Kidney (tissue), 14 donors: ENCODE data around the gene GLIS1. TPM values are rescaled to one million over a fixed set of nuclear protein-coding genes. Genes with fewer than 3 reads are reported as not detected.

Experiments used
- DNase-seq, 5 donors: peaks; one replicate each; pipeline ENCODE4 v3.0.0-alpha.2; 2013 to 2020
- FAIRE-seq: peaks from 2 replicates; lab custom pipeline; 2012; peaks lifted over from hg19 to GRCh38; lab: Jason Lieb, UNC
- H3K27ac ChIP-seq, 2 donors: one replicate each; pipeline ENCODE4 v1.7.0; 2013; ENCODE audit warnings: low read depth in 2 of 2, low read length in 2 of 2, inconsistent platforms in 1 of 2
- H3K27me3 ChIP-seq: one replicate; pipeline ENCODE4 v1.7.1; 2013; ENCODE audit warnings: low read length, inconsistent platforms; ENCODE audit not compliant: control insufficient read depth, insufficient read depth
- H3K36me3 ChIP-seq, 3 donors: one replicate each; pipeline versions ENCODE4 v1.7.0 to v1.7.1; 2013; ENCODE audit warnings: low read length in 3 of 3, control low read depth in 1 of 3, inconsistent platforms in 1 of 3; ENCODE audit not compliant: insufficient read depth in 3 of 3, control insufficient read depth in 2 of 3
- H3K4me1 ChIP-seq, 3 donors: one replicate each; pipeline versions ENCODE4 v1.7.0 to v1.7.1; 2013; ENCODE audit warnings: low read length in 3 of 3, inconsistent platforms in 1 of 3, low read depth in 1 of 3; ENCODE audit not compliant: control insufficient read depth in 2 of 3, insufficient read depth in 2 of 3
- H3K4me3 ChIP-seq, 3 donors: one replicate each; pipeline versions ENCODE4 v1.7.0 to v1.8.1; 2013; ENCODE audit warnings: low read length in 3 of 3, control low read depth in 1 of 3, inconsistent platforms in 1 of 3
- H3K9ac ChIP-seq, 3 donors: one replicate each; pipeline versions ENCODE4 v1.7.0 to v1.7.1; 2013; ENCODE audit warnings: low read length in 3 of 3, control low read depth in 1 of 3, inconsistent platforms in 1 of 3
- H3K9me3 ChIP-seq, 3 donors: one replicate each; pipeline versions ENCODE4 v1.7.0 to v1.7.1; 2013; ENCODE audit warnings: low read length in 3 of 3, control low read depth in 1 of 3, inconsistent platforms in 1 of 3; ENCODE audit not compliant: control insufficient read depth in 2 of 3, insufficient read depth in 1 of 3
- intact Hi-C: fragments of 100-400 bp; cut with DNase I; formaldehyde crosslinking; loops from one replicate; pipeline ENCODE4 v1.11.1; 2022
- polyA plus RNA-seq: library from polyadenylated mRNA; stranded (reverse); fragments of 350-450 nt; fragmentation: Illumina TruSeq; extraction: RNeasy Lipid Tissue Mini Kit (QIAGEN cat#74804); gene quantifications from one replicate; pipeline ENCODE4 v1.2.3, GENCODE V29; 2014; ENCODE audit warnings: low read depth, low replicate concordance; ENCODE audit not compliant: insufficient read depth
- total RNA-seq: library from RNA; stranded (reverse); fragmentation: NEBNext Ultra II Directional; extraction: Animal tissue kit (Norgen Biotek cat#: 25700); gene quantifications from one replicate; pipeline ENCODE4 v1.2.1, GENCODE V29; 2021
- TF ChIP-seq, protein P1 (sequence below): IDR thresholded peaks from 3 replicates; pipeline ENCODE4 v1.5.1; 2012; ENCODE audit warnings: mild to moderate bottlenecking, moderate library complexity, borderline replicate concordance; ENCODE audit not compliant: insufficient read depth; ENCODE audit errors: extremely low read depth
- donor health status: control.
- donor health status: control.
- donor health status: control.
- donor health status: control.
- donor health status: control.
- donor health status: DM: yes; HTN: yes; CAD: no.
- donor health status: Normal renal cell carcinoma (clear cell type).

Gene GLIS1
- total and polyA plus RNA-seq, 2 donors from 2014 or later, result 3.3 to 3.7 TPM

DNA sequence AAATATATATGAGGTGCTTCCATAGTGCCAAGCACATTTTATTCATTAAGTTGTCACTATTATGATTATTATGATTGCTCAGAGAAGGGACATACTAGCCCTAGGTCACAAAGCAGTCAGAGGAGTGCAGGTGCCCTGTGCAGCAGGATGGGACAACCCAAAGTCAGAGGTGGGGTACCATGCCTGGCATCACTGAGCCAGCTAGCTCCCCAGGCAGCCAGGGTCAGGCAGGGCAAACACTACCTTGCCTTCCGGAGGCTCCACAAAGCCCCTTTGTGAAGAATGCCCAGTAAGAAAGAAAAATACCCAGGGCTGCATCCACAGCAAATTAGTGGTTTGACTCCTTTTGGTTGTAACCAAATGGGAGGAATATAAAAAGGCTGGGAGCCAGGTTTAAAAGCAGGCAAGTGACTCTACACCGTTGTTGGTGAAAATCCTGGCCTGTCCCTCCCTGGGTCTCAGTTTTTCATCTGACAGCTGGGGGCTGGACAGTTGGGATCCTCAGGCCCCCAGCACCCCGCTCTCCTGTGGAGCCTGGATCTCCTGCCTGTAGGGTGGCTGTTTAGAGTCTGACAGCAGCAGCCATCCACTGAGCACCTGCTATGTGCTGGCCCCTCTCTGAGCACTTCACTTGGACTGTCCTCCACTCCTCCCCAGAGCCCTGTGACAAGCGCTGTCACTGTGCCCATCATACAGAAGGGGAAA lies 98.8 kb downstream of the GLIS1 start:
- H3K9me3 ChIP-seq, result no peaks in the 10 kb centered on the region
- FAIRE-seq, result no peak
- H3K36me3 ChIP-seq, result no peaks in the 10 kb centered on the region
- H3K4me1 ChIP-seq, result peaks cover 0 to 4% (median 0%) of the 10 kb centered on the region in 3 donors
- H3K9ac ChIP-seq, result no peak overlapping the region
- no peak overlapping the region for H3K4me3 ChIP-seq
- H3K27ac ChIP-seq, result no peak overlapping the region
- no peaks in the 10 kb centered on the region for H3K27me3 ChIP-seq
- TF ChIP-seq, protein P1, sequence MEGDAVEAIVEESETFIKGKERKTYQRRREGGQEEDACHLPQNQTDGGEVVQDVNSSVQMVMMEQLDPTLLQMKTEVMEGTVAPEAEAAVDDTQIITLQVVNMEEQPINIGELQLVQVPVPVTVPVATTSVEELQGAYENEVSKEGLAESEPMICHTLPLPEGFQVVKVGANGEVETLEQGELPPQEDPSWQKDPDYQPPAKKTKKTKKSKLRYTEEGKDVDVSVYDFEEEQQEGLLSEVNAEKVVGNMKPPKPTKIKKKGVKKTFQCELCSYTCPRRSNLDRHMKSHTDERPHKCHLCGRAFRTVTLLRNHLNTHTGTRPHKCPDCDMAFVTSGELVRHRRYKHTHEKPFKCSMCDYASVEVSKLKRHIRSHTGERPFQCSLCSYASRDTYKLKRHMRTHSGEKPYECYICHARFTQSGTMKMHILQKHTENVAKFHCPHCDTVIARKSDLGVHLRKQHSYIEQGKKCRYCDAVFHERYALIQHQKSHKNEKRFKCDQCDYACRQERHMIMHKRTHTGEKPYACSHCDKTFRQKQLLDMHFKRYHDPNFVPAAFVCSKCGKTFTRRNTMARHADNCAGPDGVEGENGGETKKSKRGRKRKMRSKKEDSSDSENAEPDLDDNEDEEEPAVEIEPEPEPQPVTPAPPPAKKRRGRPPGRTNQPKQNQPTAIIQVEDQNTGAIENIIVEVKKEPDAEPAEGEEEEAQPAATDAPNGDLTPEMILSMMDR, result no peak
- DNase-seq, result peak in 2 of 5 donors; percentile 4 to 19
- intact Hi-C loops, result no loop called here

DNA sequence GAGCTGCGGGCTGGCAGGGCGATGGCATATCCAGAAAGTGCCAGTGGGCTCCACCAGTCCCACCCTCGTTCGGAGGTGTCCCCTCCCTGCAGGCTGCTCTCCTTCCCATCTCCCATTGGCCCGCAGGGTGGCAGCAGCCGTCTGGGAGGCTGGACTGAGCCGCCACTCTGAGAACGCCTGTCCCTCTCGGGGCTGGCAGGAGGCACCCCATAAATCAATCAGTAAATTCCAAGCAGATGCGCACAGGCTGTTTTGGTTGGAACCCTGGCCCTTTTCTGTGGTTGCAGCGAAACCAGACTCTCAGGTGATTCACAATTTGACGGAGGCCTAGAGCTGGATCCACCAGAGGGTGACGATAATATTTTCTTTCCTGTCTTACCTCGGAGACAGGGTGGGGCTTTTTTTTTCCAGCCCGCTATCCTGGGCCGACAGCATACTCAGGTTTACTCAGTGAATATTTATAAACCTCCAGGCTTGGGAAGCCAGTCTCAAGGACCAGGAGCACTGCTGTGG lies 99.7 kb downstream of the GLIS1 start:
- H3K36me3 ChIP-seq, result no peaks in the 10 kb centered on the region
- TF ChIP-seq, protein P1, result no peak
- intact Hi-C loops, result no loop called here
- peak; percentile 69 to 73 (median 72) for DNase-seq
- H3K4me1 ChIP-seq, result peaks cover 0 to 4% (median 0%) of the 10 kb centered on the region in 3 donors
- no peak overlapping the region for H3K9ac ChIP-seq
- H3K9me3 ChIP-seq, result no peaks in the 10 kb centered on the region
- H3K4me3 ChIP-seq, result no peak overlapping the region
- no peaks in the 10 kb centered on the region for H3K27me3 ChIP-seq
- FAIRE-seq, result no peak
- H3K27ac ChIP-seq, result no peak overlapping the region

DNA sequence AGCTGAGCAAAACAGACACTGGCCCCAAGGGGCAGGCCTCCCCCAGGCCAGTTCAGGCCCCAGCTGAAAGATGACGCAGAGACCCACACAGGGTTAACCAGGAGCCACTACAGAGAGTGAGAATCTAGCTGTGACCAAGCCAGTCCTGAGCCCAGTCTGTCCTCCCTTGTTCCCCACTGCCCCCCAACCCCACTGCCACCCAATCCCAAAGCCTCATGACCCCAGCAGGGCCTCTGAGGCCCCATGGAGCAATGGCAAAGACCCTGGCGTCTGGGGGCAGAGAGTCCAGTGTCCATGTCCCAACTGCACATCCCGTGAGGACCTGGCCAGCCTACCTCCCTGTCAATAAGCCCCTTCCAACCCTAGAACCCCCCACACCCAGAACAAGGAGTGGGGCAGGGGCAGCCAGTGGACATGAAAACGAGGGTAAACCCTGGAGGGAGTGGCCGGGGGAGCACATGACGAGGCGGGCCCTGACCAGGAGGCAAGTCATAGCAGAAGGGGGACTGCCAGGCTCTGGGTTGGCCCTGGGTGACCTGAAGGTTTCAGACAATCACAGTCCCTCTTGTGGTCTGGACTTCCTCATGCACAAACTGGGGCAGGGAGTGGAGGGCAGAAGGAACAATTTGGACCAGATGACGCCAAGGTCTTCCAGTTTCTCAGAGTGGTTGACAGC lies 100.5 kb downstream of the GLIS1 start:
- Histone ChIP-seq H3K9ac (no peak overlapping the region), H3K4me3 (no peak overlapping the region), H3K27me3 (no peaks in the 10 kb centered on the region), H3K27ac (no peak overlapping the region), H3K36me3 (no peaks in the 10 kb centered on the region), H3K9me3 (no peaks in the 10 kb centered on the region), H3K4me1 (peaks cover 0 to 4% (median 0%) of the 10 kb centered on the region in 3 donors)
- peak in 3 of 5 donors; percentile 6 to 49 (median 33) for DNase-seq
- intact Hi-C loops, result no loop called here
- no peak for FAIRE-seq
- TF ChIP-seq, protein P1, result no peak
